HL-60/S4 treated with retinoic acid at 250 ng/mL for 4 days and 3 days (cell line): Measurements from ENCODE around the gene TNFAIP2.

Source experiments
- in situ Hi-C: fragments of 300-500 bp; cut with MboI; formaldehyde crosslinking; loops from 2 replicates; pipeline ENCODE4 v1.7.0; 2022; ENCODE audit warnings: low sequenced_read_pairs

The TNFAIP2 gene, protein sequence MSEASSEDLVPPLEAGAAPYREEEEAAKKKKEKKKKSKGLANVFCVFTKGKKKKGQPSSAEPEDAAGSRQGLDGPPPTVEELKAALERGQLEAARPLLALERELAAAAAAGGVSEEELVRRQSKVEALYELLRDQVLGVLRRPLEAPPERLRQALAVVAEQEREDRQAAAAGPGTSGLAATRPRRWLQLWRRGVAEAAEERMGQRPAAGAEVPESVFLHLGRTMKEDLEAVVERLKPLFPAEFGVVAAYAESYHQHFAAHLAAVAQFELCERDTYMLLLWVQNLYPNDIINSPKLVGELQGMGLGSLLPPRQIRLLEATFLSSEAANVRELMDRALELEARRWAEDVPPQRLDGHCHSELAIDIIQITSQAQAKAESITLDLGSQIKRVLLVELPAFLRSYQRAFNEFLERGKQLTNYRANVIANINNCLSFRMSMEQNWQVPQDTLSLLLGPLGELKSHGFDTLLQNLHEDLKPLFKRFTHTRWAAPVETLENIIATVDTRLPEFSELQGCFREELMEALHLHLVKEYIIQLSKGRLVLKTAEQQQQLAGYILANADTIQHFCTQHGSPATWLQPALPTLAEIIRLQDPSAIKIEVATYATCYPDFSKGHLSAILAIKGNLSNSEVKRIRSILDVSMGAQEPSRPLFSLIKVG

DNA sequence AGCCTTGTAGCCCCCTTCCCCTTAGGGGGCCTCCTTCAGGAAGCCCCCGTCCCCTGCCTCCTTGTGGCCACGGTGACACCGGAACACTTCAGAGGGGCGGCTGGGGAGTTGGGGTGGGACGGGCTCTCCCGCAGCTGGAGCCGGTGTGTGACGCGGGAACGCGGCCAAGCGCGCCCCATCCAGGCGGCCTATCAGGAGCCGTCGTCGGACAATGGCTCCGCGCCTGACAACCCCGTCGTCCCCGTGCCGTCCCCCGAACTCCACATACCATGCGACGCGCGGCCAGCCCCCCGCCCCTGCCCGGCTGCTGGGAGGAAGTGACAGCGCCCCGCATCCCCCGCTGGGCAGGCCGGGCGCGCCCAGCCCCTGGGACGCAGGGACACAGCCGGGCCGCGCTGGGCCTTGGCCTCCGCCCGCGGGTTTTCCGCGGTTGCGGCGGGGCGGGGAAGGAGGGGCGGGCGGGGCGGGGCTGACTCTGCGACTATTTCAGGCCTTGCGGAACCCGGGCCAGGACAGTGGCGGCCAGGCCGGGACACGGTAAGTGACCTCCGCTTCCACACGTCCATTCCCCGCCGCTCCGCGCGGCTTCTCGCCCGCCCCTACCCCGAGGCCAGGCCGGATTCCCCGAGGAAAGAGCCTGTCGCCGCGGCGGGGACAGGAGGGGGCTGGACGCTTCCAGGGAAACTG lies at the start of gene TNFAIP2:
TNFAIP2 (plus strand) TSS at position 515 of the 687 bp plus-strand sequence. CDS start 2,997 bp downstream, outside the sequence.
- in situ Hi-C loops = no loop called here

- in situ Hi-C loops = no loop called here
Observed at GRCh38 chr14:103073876-103074728, 49.2 kb upstream of the TNFAIP2 start.

- in situ Hi-C loops = loop anchor here (25.0 kb wide), 1 partner anchor 212 kb away; no protein-coding TSS in a partner anchor
Observed at GRCh38 chr14:103074729-103075367, 48.4 kb upstream of the TNFAIP2 start.

DNA sequence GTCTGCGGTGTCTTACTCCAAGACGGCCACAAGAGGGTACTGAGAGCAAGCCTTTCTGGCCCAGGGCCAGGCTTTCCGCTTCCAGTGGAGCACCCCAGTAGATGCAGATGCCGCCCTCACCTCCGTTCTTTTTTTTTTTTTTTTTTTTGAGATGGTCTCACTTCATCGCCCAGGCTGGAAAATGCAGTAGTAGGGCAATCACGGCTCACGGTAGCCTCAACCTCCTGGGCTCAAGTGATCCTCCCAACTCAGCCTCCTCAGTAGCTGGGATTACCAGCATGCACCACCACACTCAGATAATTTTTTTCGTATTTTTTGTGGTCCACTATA lies 44.9 kb upstream of the TNFAIP2 start:
- in situ Hi-C loops = loop anchor here (25.0 kb wide), 1 partner anchor 209 kb away; no protein-coding TSS in a partner anchor

DNA sequence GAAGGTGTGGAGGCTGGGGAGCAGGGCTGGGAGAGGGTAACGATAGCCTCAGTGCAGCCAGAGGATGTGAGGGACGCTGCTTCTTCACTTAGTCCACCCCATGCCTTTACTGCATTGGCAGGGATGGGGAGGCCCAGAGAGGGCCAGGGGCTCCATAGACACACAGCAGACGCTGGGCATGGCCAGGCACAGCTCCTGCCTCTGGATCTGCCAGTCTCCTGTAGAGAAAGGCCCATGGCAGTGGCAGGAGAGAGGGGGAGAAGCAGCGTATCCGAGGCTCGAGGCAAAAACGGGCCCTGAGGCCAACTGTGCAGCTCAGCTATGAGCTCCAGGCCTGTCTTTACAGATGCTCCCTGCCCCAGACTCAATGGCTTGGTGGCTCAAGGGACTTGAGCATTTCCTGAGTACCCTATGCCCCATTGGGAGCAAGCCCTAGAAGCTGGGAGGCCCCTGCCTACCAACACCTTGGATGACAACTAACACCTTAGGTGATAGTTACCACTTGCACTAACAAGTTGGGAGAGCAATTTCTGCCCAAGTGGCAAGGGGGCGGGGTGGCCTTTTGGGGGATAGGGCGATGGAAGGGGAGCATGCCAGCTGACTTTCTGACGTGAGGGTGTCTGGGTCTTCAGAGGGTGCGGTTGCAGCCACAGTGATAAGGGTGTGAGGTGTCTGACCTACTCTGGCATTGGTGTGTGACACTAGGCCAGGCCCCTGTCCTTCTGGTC lies 44.2 kb upstream of the TNFAIP2 start:
- in situ Hi-C loops = loop anchor here (25.0 kb wide), 1 partner anchor 208 kb away; no protein-coding TSS in a partner anchor

DNA sequence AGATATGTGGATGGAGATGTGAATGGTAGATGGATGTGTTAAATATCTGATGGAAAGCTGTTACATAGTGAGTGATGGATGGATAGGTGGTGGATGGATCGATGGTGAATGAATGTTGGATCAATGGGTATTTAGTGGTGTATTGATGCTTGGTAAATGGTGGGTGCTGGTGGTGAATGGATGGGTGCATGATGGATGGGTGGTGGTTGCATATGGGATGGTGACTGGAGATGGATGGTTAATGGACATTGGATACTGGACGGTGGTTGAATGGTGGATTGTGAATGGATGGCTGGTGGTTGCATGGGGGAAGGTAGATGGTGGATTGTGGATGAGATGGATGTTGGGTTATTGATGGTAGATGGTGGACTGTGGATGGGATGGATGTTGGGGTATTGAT lies 41.3 kb upstream of the TNFAIP2 start:
- in situ Hi-C loops = loop anchor here (25.0 kb wide), 1 partner anchor 205 kb away; no protein-coding TSS in a partner anchor

DNA sequence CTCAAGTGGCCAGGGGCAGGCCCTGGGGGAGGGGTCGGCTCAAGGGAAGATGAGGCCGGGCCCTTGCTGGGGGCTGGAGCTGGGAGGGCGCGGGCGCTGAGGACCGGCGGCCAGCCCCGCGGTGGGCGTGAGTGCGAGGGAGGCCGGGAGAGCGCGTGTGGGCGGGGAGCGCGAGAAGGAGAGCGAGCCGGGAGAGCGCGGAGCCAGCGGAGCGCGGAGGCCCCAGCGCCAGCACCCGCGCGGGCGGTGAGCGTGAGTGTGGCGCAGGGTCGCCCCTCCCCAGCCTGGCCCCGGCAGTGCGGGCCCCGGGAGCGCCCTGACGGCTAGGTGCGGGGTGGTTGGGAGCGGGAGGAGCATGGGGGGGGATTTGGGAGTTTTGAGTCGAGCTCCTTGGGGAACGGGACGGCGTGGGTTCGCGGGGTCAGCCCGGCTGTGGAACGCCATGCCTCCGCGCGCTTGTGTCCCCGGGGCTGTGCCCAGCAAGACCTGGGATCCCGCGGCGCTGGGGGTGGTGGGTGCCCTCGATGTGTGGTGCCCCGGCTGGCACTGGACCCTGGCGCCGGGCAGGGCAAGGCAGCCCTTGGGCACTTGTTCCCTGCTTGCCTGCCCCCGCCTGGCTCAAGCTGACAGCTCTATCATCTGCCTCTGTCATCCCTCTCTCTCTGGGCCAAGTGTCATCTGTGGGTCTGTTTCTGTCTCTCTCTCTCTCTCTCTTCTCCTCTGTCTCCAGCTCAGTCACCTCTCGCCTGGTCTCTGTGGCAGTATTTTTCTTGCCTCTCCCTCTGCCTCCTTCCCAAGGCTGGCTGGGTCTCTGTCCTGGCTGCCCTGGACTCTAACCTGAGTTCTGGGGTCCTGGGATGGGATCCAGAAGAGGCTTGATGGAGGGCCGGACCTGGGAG lies 39.0 kb upstream of the TNFAIP2 start, which contains the start of gene LBHD2:
LBHD2 (plus strand) TSS at position 190 of the 899 bp plus-strand sequence. CDS start 1,803 bp downstream, outside the sequence.
- in situ Hi-C loops = loop anchor here (25.0 kb wide), 1 partner anchor 203 kb away; no protein-coding TSS in a partner anchor

DNA sequence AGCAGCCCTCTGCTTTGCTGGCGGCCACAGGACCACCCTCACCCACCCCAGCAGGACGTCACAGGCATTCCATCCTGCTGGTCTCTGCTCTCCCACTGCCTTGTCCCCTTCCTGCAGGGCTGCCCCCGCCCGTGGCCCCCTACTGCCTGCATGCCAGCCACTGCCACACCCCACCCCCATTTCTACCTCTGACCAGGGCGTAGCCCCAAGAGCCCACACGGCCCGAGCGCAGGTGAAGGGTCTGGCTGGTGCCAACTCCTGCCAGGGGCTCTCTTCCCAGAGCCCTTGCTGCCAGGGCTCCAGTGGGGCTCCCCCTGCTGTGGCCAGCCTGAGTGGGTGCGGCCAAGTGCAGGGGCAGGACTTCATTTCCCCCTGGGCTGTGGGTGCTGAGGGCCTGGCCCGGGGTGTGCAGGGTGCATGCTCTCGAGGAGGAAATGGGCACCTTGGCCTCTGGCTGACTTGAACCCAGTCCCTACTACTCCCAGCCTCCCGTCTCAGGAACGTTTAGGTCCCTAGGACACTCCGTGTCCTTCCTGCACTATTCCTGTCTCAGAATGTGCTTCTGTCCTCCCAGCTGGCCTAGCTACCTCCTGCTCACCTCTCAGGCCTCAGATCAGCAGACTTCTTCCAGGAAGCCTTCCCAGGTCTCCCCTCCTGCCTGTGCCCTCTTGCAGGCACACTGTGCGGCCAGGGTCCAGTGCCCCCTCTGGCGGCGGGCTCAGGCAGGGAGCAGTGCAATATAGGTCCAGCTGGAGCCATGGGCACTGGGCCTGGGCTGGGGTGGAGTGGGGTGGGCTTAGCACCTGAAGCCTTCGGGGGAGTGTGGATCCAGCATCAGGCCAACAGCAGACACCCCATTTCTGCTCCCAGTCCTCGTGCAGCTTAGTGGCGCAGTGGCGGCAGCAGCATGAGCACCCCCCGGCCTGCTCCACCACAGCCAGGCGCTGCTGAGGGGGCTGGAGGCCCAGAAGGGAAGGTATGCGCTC lies 37.9 kb upstream of the TNFAIP2 start:
- in situ Hi-C loops = loop anchor here (25.0 kb wide), 1 partner anchor 202 kb away; no protein-coding TSS in a partner anchor

DNA sequence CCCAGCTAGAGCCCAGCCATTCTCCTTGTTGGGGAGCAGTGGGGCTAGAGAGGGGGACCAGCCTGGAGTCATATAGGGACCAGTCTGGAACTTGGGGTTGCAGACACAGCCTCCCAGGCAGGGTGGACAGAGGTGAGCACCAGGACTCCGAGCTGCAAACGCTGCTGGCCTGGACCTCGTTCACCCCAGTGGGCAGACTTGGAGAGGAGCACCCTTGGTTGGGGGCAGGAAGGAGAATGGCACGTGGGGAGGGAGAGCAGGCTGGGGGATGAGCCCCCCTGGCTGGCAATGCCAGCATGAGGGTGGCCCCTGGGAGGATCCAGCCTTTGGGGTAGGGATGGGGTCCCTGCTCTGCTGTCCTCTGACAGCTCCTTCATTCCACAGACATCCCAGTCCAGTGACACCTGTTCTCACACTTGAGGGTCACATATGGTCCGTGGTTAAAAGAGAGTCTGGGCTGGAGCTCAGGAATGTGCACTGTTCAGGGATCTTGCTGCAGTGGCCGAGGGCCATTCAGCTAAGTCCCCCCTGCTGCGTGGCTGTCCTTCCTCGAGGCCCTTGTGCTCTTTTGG lies 36.4 kb upstream of the TNFAIP2 start:
- in situ Hi-C loops = loop anchor here (25.0 kb wide), 1 partner anchor 200 kb away; no protein-coding TSS in a partner anchor

GRCh38 chr14:103087343-103087835 lies 35.9 kb upstream of the TNFAIP2 start:
- in situ Hi-C loops = loop anchor here (25.0 kb wide), 1 partner anchor 200 kb away; no protein-coding TSS in a partner anchor

GRCh38 chr14:103088921-103089320 lies 34.3 kb upstream of the TNFAIP2 start:
- in situ Hi-C loops = loop anchor here (25.0 kb wide), 1 partner anchor 198 kb away; no protein-coding TSS in a partner anchor

GRCh38 chr14:103089386-103090335 lies 33.6 kb upstream of the TNFAIP2 start:
- in situ Hi-C loops = loop anchor here (25.0 kb wide), 1 partner anchor 198 kb away; no protein-coding TSS in a partner anchor

DNA sequence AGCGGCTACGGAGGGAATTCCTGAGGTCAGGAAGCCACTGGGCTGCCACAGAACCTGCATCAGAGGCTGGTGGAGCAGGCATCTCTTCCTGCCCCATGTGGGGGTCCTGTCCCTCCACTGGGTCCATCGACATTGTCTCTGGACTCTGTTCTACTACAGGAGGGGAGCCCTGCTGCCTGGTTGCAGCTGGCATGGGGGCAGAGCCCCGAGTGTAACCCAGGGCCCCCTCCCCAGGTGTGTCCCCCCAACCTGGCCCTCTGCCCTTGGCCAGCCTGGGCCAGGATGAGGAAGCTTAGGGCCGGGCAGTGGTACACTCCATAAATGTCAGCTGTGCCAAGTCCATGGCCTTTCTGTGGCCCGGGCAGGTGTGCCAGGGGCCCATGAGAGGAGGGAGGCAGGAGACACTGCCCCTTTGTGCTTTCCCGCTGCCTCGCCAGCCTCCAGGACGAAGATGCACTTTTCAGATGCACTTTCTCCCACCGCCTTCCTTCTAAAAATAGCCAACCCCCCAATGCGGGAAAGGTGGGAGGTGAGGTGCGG lies 32.7 kb upstream of the TNFAIP2 start:
- in situ Hi-C loops = loop anchor here (25.0 kb wide), 1 partner anchor 197 kb away; no protein-coding TSS in a partner anchor

GRCh38 chr14:103091041-103091882 lies 32.0 kb upstream of the TNFAIP2 start:
- in situ Hi-C loops = loop anchor here (25.0 kb wide), 1 partner anchor 196 kb away; no protein-coding TSS in a partner anchor
